ENCODE data around the gene PHC2. TPM values are rescaled to one million over a fixed set of nuclear protein-coding genes. Genes with fewer than 3 reads are reported as not detected.

The PHC2 gene
- total and polyA plus RNA-seq, 9 of the 15 experiments (the other 6 are each of a cell fraction or from before 2014, with no cell fraction given), result 3.1 to 67.6 (median 34.6) TPM

- TF ChIP-seq PRPF4 (IDR thresholded peaks at IDR 0.05; ENCODE audit: insufficient read depth, low read depth, low read length, poor library complexity, severe bottlenecking) (no peak), E2F4 (CRISPR knock-in tag; IDR thresholded peaks at IDR 0.05; ENCODE audit: low read depth) (no peak), TRIM25 (IDR thresholded peaks at IDR 0.05; ENCODE audit: borderline replicate concordance) (no peak), FOXK1 (CRISPR knock-in tag; IDR thresholded peaks at IDR 0.05; ENCODE audit: borderline replicate concordance) (peak; percentile 97), ZNF444 (CRISPR knock-in tag; IDR thresholded peaks at IDR 0.05) (no peak), TAF7 (tag; IDR thresholded peaks at IDR 0.05) (no peak), BCL6 (CRISPR knock-in tag; IDR thresholded peaks at IDR 0.05) (no peak), MXI1 (IDR thresholded peaks at IDR 0.05; ENCODE audit: low read depth, low read length) (0 out of 2 replicates have a peak, but pooled peaks have one; percentile 20), MITF (IDR thresholded peaks at IDR 0.05) (peak; percentile 11; the same call in 1 of the 2 replicates), ETV6 (IDR thresholded peaks at IDR 0.05; ENCODE audit: borderline replicate concordance in 1 of 2, low read depth in 2 of 2, low read length in 1 of 2) (no peak), ETV6 (CRISPR knock-in tag; IDR thresholded peaks at IDR 0.05; ENCODE audit: borderline replicate concordance) (0 out of 2 replicates have a peak, but pooled peaks have one; percentile 62), ZNF121 (CRISPR knock-in tag; conservative IDR thresholded peaks at IDR 0.05) (no peak), ZNF224 (CRISPR knock-in tag; IDR thresholded peaks at IDR 0.05) (no peak), BCOR (IDR thresholded peaks at IDR 0.05) (no peak; the same call in 1 of the 2 replicates), ATF4 (CRISPR knock-in tag; IDR thresholded peaks at IDR 0.05) (0 out of 2 replicates have a peak, but pooled peaks have one; percentile 6)
- TF ChIP-seq, protein P1, sequence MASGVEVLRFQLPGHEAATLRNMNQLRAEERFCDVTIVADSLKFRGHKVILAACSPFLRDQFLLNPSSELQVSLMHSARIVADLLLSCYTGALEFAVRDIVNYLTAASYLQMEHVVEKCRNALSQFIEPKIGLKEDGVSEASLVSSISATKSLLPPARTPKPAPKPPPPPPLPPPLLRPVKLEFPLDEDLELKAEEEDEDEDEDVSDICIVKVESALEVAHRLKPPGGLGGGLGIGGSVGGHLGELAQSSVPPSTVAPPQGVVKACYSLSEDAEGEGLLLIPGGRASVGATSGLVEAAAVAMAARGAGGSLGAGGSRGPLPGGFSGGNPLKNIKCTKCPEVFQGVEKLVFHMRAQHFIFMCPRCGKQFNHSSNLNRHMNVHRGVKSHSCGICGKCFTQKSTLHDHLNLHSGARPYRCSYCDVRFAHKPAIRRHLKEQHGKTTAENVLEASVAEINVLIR (CRISPR knock-in tag; IDR thresholded peaks at IDR 0.05), result no peak
Measured at GRCh38 chr1:33349778-33350610, 80.9 kb downstream of the PHC2 start (continued).

Data from K562 (cell line).